GM18511 (cell line): Measurements from ENCODE around the gene PIGN.
"Not testable (repeated sequence)": the region's sequence is repeated elsewhere in the genome, so short reads cannot be mapped to it uniquely, and the experiment has no call there.

Experiments
- ATAC-seq: cut with Tn5 transposase; IDR thresholded peaks from one replicate; pipeline ENCODE4 v1.9.1; 2021; ENCODE audit warnings: mild to moderate bottlenecking, moderate library complexity; ENCODE audit not compliant: unreplicated experiment

Gene PIGN

GRCh38 chr18:62179213-62179612 is 7.6 kb downstream of the PIGN start:
- ATAC-seq = no peak

- ATAC-seq = no peak
These were observed 9.6 kb downstream of the PIGN start for GRCh38 chr18:62177271-62177670.

GRCh38 chr18:62175521-62175920 is 11.3 kb downstream of the PIGN start:
- ATAC-seq = no peak

- no peak for ATAC-seq
These were observed 14.6 kb downstream of the PIGN start for GRCh38 chr18:62172298-62172697.

DNA sequence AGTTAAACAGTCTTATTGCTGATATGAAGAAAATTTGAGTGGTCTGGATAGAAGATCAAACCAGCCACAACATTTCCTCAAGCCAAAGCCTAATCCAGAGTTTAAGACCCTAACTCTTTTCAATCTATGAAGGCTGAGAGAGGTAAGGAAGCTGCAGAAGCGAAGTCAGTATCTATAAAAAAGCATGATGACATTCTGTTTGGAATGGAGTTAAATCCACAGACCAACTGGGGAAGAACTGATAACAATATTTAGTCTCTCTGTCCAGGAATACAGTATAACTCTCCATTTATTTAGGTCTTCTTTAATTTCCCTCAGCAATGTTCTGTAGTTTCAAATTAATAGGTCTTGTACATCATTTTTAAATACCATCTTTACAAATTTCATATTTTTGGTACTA is 16.0 kb downstream of the PIGN start:
- ATAC-seq = no peak

GRCh38 chr18:62166524-62166923 is 20.3 kb downstream of the PIGN start:
- ATAC-seq = not testable (repeated sequence)

- no peak for ATAC-seq
These were observed 21.3 kb downstream of the PIGN start for GRCh38 chr18:62165583-62165982.

- no peak for ATAC-seq
These were observed 21.9 kb downstream of the PIGN start for GRCh38 chr18:62164855-62165487.

- no peak for ATAC-seq
These were observed 22.5 kb downstream of the PIGN start for GRCh38 chr18:62164310-62164709.

- ATAC-seq = no peak
These were observed 29.0 kb downstream of the PIGN start for GRCh38 chr18:62157843-62158242.

DNA sequence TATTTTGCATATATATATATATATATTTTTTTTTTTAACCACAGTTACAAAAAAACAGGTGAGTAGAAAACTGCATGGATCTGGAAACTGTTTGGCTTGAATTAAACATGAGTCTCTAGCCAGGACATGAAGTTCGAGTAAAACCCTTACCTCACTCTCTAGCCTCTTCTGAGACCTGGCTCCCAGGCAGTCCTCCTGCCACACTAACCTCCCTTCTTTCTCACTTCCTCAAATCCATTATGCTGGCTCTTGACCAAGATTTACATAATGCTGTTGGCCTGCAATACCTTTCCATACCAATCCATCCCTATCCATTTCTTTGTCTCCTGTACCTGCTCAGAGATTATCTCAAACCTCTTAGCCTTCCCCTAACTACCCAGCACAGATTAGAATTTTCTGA is 34.0 kb downstream of the PIGN start:
- no peak for ATAC-seq

DNA sequence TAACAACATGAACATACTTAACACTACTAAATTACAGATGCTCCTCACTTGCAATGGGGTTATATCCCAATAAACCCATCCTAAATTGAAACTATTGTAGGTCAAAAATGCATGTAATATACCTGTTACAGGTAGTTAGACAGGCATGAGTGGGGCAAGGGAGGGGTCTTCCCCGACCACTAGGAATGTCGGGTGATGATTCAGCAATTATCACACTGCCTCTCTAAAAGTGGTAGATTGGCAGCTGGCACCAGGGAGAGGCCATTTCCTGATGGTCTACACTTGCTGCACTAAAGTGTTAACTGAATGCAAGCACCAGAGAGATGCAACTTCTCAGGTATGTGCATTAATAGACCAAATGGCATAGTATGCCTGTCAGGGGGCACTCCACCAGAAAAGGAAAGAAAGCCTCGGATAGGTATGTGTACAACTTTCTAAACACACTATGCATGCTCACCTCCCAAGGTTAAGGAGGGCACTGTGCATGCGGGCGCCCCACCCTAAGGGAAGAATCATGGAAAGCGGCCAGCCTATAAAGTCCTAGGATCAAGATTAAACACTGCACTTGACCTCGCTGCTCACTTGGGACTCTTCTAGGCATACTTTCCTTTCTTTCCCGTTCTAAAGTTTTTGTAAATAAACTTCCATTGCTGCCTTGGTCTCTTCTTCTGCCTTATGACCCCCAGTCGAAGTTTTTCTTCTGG is 35.6 kb downstream of the PIGN start:
- no peak for ATAC-seq

GRCh38 chr18:62144338-62144737 is 42.5 kb downstream of the PIGN start:
- no peak for ATAC-seq

- no peak for ATAC-seq
These were observed 46.6 kb downstream of the PIGN start for GRCh38 chr18:62140259-62140658.

- ATAC-seq = no peak
These were observed 48.2 kb downstream of the PIGN start for GRCh38 chr18:62138461-62139235.

- ATAC-seq = peak; percentile 77
These were observed 55.5 kb downstream of the PIGN start for GRCh38 chr18:62131301-62131909.

- no peak for ATAC-seq
These were observed 58.7 kb downstream of the PIGN start for GRCh38 chr18:62128157-62128556.

- no peak for ATAC-seq
These were observed 60.1 kb downstream of the PIGN start for GRCh38 chr18:62126737-62127136.

GRCh38 chr18:62125702-62126101 is 61.2 kb downstream of the PIGN start:
- no peak for ATAC-seq

GRCh38 chr18:62122330-62122729 is 64.5 kb downstream of the PIGN start:
- no peak for ATAC-seq

GRCh38 chr18:62119884-62120283 is 67.0 kb downstream of the PIGN start:
- ATAC-seq = no peak

DNA sequence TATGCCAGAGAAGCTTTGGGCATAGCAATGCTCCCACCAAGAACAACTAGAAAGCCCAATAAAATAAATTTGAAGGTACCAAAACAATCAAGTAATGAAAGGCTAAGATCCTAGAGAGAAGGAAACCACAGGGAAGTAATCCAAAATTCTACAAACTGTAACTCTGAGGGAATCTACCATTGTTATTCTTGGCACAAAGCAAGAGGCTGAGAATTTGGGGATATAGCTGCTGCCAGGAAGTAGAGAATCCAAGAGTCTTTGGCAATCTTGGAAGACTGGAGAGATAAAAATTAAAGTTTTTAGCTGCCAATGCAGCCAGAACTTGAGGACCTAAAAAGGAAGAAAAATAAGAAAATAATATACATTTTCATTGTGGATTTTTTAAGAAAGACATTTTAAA is 68.5 kb downstream of the PIGN start:
- ATAC-seq = no peak
